IMR-90 (cell line): ENCODE data around the gene LDHAL6B. TPM values are rescaled to one million over a fixed set of nuclear protein-coding genes. Genes with fewer than 3 reads are reported as not detected.

ENCODE experiments used
- ATAC-seq: fragments of 200-7000 bp; cut with Tn5 transposase; 2 replicates; pipeline ENCODE4 v1.9.1; 2020; ENCODE audit warnings: low read depth, mild to moderate bottlenecking, moderate library complexity
- BruUV-seq: library from RNA; stranded (reverse); fragments of 400-500 nt; replicated peaks from 2 replicates; lab custom pipeline; 2021; lab: Mats Ljungman, UMichigan
- CTCF ChIA-PET: fragments of 300-600 bp; formaldehyde crosslinking; extraction: SDS; loops from one replicate; lab custom pipeline; 2021; ENCODE audit warnings: antibody characterized with exemption; lab: Yijun Ruan, JAX
- POLR2A ChIA-PET: fragments of 300-600 bp; sonication (Branson Sonifier 250); formaldehyde crosslinking; loops from one replicate; lab custom pipeline; 2022; ENCODE audit warnings: antibody characterized with exemption; ENCODE audit not compliant: unreplicated experiment; lab: Charles Lee
- DNase-seq: peaks from one replicate; pipeline ENCODE4 v3.0.0; 2013
- H2AFZ ChIP-seq: replicated peaks from 2 replicates; pipeline ENCODE3; 2013; ENCODE audit warnings: low read length, mild to moderate bottlenecking; ENCODE audit not compliant: poor library complexity
- H2AK5ac ChIP-seq: 2 replicates; pipeline ENCODE4 v1.6.1; 2013; ENCODE audit warnings: low read depth, low read length, inconsistent platforms
- H2AK9ac ChIP-seq: replicated peaks from 2 replicates; pipeline ENCODE3; 2013; ENCODE audit warnings: mild to moderate bottlenecking, low read depth, low read length, moderate library complexity; ENCODE audit not compliant: poor library complexity
- H2BK120ac ChIP-seq: 2 replicates; pipeline ENCODE4 v1.6.1; 2013; ENCODE audit warnings: low read depth, low read length, inconsistent platforms
- H2BK15ac ChIP-seq: 3 replicates; pipeline ENCODE4 v1.6.1; 2013; ENCODE audit warnings: low read depth, low read length, inconsistent platforms
- H2BK20ac ChIP-seq: 2 replicates; pipeline ENCODE4 v1.6.1; 2013; ENCODE audit warnings: low read depth, mild to moderate bottlenecking, inconsistent platforms, low read length, moderate library complexity
- H2BK5ac ChIP-seq: 2 replicates; pipeline ENCODE4 v1.6.1; 2013; ENCODE audit warnings: mild to moderate bottlenecking, low read depth, low read length, inconsistent platforms; ENCODE audit not compliant: poor library complexity, severe bottlenecking
- H3K14ac ChIP-seq: replicated peaks from 2 replicates; pipeline ENCODE4 v1.6.1; 2013; ENCODE audit warnings: low read depth, low read length, inconsistent platforms
- H3K18ac ChIP-seq: 2 replicates; pipeline ENCODE4 v1.6.1; 2013; ENCODE audit warnings: low read depth, low read length, control low read depth
- H3K23ac ChIP-seq: 2 replicates; pipeline ENCODE4 v1.6.1; 2013; ENCODE audit warnings: low read depth, low read length, inconsistent platforms
- H3K27ac ChIP-seq: 2 replicates; pipeline ENCODE4 v1.5.1; 2013; ENCODE audit warnings: mild to moderate bottlenecking, control low read depth, low read length; ENCODE audit not compliant: insufficient read depth
- H3K27me3 ChIP-seq: 2 replicates; pipeline ENCODE4 v1.6.1; 2013; ENCODE audit warnings: low read length; ENCODE audit not compliant: control insufficient read depth, insufficient read depth
- H3K36me3 ChIP-seq: 2 replicates; pipeline ENCODE4 v1.6.1; 2013; ENCODE audit warnings: low read length, mixed read lengths; ENCODE audit not compliant: control insufficient read depth, insufficient read depth
- H3K4ac ChIP-seq: 2 replicates; pipeline ENCODE4 v1.6.1; 2013; ENCODE audit warnings: low read depth, low read length, inconsistent platforms
- H3K4me1 ChIP-seq: 2 replicates; pipeline ENCODE4 v1.6.1; 2013; ENCODE audit warnings: low read length, mixed read lengths; ENCODE audit not compliant: control insufficient read depth, insufficient read depth
- H3K4me2 ChIP-seq: 2 replicates; pipeline ENCODE4 v1.6.1; 2013; ENCODE audit warnings: low read depth, mild to moderate bottlenecking, control low read depth, low read length, moderate library complexity
- H3K4me3 ChIP-seq: 2 replicates; pipeline ENCODE4 v1.5.1; 2013; ENCODE audit warnings: low read depth, mild to moderate bottlenecking, control low read depth, low read length, moderate library complexity; ENCODE audit not compliant: insufficient read depth
- H3K56ac ChIP-seq: 2 replicates; pipeline ENCODE4 v1.6.1; 2013; ENCODE audit warnings: low read length, inconsistent platforms; ENCODE audit not compliant: insufficient read depth; ENCODE audit errors: extremely low read depth
- H3K79me1 ChIP-seq, 2 experiments: 2 replicates each; pipeline ENCODE4 v1.6.1; 2013; ENCODE audit warnings: low read length in 2 of 2, inconsistent platforms in 1 of 2, low read depth in 1 of 2
- H3K9ac ChIP-seq: 2 replicates; pipeline ENCODE4 v1.6.1; 2013; ENCODE audit warnings: low read depth, low read length, control low read depth
- H3K9me1 ChIP-seq: 2 replicates; pipeline ENCODE4 v1.6.1; 2013; ENCODE audit warnings: low read length, inconsistent platforms; ENCODE audit not compliant: insufficient read depth
- H3K9me3 ChIP-seq: 2 replicates; pipeline ENCODE4 v1.6.1; 2013; ENCODE audit warnings: low read length; ENCODE audit not compliant: control insufficient read depth, insufficient read depth
- H4K20me1 ChIP-seq: 2 replicates; pipeline ENCODE4 v1.6.1; 2013; ENCODE audit warnings: low read length, inconsistent platforms; ENCODE audit not compliant: insufficient read depth
- H4K5ac ChIP-seq: 2 replicates; pipeline ENCODE4 v1.6.1; 2013; ENCODE audit warnings: mild to moderate bottlenecking, low read depth, low read length, control low read depth
- H4K8ac ChIP-seq, 2 experiments: 2 replicates each; pipeline ENCODE4 v1.6.1; 2013; ENCODE audit warnings: low read depth in 2 of 2, low read length in 2 of 2, control low read depth in 1 of 2, inconsistent platforms in 1 of 2
- H4K91ac ChIP-seq: 2 replicates; pipeline ENCODE4 v1.6.1; 2013; ENCODE audit warnings: low read depth, low read length, inconsistent platforms; ENCODE audit not compliant: insufficient read depth
- CHD1 ChIP-seq: IDR thresholded peaks from 2 replicates; pipeline ENCODE4 v1.6.1; 2012; ENCODE audit warnings: low read depth, low read length, improper control_type of control experiment
- MAZ ChIP-seq: IDR thresholded peaks from 2 replicates; pipeline ENCODE4 v1.6.1; 2012; ENCODE audit warnings: low read depth, mild to moderate bottlenecking, low read length, improper control_type of control experiment, moderate library complexity, borderline replicate concordance
- MXI1 ChIP-seq: IDR thresholded peaks from 2 replicates; pipeline ENCODE4 v1.6.1; 2012; ENCODE audit warnings: low read depth, mild to moderate bottlenecking, low read length, moderate library complexity, borderline replicate concordance
- POLR2A ChIP-seq: IDR thresholded peaks from 2 replicates; pipeline ENCODE4 v1.6.1; 2012; ENCODE audit warnings: mild to moderate bottlenecking, low read depth, low read length
- RAD21 ChIP-seq: IDR thresholded peaks from 2 replicates; pipeline ENCODE4 v1.6.1; 2012; ENCODE audit warnings: low read length, improper control_type of control experiment
- RFX5 ChIP-seq: IDR thresholded peaks from 2 replicates; pipeline ENCODE4 v1.8.0; 2012; ENCODE audit warnings: low read depth, mild to moderate bottlenecking, low read length, moderate library complexity
- SMC3 ChIP-seq: fragments of 150-350 bp; IDR thresholded peaks from 2 replicates; pipeline ENCODE4 v1.6.1; 2016; ENCODE audit warnings: low read depth, mild to moderate bottlenecking, antibody characterized with exemption, low read length, moderate library complexity
- WGBS, 2 experiments: methylation state at CpG; one replicate each; pipeline versions ENCODE4 v1.1.5 to v1.1.7; 2013; ENCODE audit warnings: missing lambda C conversion rate in 2 of 2; ENCODE audit not compliant: insufficient read length in 1 of 2; ENCODE audit errors: extremely low coverage in 2 of 2; 5-methylcytosine and 5-hydroxymethylcytosine counted together
- dilution Hi-C: fragments of 300-500 bp; cut with HindIII; formaldehyde crosslinking; loops from one replicate; pipeline ENCODE4 v1.14.3; 2018; ENCODE audit warnings: low sequenced_read_pairs; ENCODE audit not compliant: unreplicated experiment
- in situ Hi-C: fragments of 300-500 bp; cut with MboI; formaldehyde crosslinking; loops from 3 replicates; pipeline ENCODE4 v1.14.3; 2019; ENCODE audit warnings: low sequenced_read_pairs, inconsistent platforms, mixed read lengths
- intact Hi-C: fragments of 100-400 bp; cut with micrococcal nuclease; formaldehyde crosslinking; loops from 2 replicates; pipeline ENCODE4 v1.10.0; 2022
- polyA plus RNA-seq, 3 experiments: library from polyadenylated mRNA; depleted of rRNA; stranded (reverse); fragments of >200 nt; gene quantifications; 2 replicates each; pipeline ENCODE4 v1.2.3, GENCODE V29; 2012; ENCODE audit warnings: low replicate concordance in 1 of 3
- total RNA-seq: library from RNA; depleted of rRNA; stranded (reverse); fragments of >200 nt; gene quantifications from 2 replicates; pipeline ENCODE4 v1.2.3, GENCODE V29; 2012
- TF ChIP-seq, protein P1 (sequence below): conservative IDR thresholded peaks from 2 replicates; pipeline ENCODE4 v1.5.1; 2012; ENCODE audit warnings: mild to moderate bottlenecking, low read depth, low read length, improper control_type of control experiment

The LDHAL6B gene
- total and polyA plus RNA-seq, 2 of the 4 experiments (the other 2 are of a cell fraction): not detected

DNA sequence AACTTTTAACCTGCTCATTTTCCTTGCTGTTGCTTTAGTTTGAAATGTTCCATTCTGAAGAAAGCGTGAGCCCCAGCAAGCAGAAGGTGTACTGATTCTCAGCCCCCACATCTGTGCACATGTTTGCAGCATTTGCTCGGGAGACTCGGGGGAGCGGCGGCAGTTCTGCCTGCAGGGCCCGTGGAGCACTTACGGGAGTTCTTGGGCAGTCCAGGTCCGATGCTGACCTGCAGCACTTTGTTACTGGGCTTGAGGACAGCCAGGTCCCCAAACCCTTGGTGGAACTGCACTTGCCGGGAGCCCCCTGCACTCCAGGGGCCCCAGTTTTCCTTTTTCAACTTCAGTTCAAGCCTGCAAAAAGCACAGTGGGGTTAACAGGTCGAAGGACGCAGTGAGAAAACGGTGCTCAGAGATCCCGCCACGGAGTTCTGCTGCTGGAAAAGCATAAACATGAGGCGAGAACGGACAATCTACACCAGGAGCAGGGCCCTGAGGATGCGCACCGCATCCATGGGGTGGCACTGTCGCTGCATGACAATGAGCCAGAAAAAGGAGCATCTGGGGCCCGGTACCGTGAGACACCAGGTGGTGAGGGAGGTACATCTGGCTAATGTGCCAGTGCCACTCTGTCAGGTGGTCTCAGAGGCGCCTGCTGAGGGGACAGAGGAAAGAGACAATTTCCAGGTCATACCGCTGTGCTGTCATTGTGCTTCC is 45.6 kb upstream of the LDHAL6B start:
- H3K4me3 ChIP-seq: no peak overlapping the region
- in situ Hi-C loops (no loop called here), dilution Hi-C loops (no loop called here), intact Hi-C loops (loop anchor here (1.0 kb wide), 1 partner anchor 332 kb away; no protein-coding TSS in a partner anchor)
- no peak overlapping the region for H3K56ac ChIP-seq
- no peak overlapping the region for H3K23ac ChIP-seq
- no peak overlapping the region for H2BK15ac ChIP-seq
- CTCF ChIA-PET: interaction anchor here (0.7 to 1.1 kb wide), 2 partner anchors 14 to 369 kb away, joined by 3 read pairs; no protein-coding TSS in a partner anchor
- H3K9ac ChIP-seq: no peak overlapping the region
- peaks cover 5% of the 10 kb centered on the region for H3K4me1 ChIP-seq
- peak overlapping the region; percentile 47 for H2AK9ac ChIP-seq
- H3K9me1 ChIP-seq: no peaks in the 10 kb centered on the region
- H3K4me2 ChIP-seq: no peak overlapping the region
- H3K27ac ChIP-seq: no peak overlapping the region
- 71% methylated on average over 19 of the region's 23 CpGs; no CpG with 5 or more reads in 1 of the 2 experiments for WGBS, 2 experiments
- peak; percentile 56 for ATAC-seq
- peak overlapping the region; percentile 1 for H2AFZ ChIP-seq
- no peak overlapping the region for H3K4ac ChIP-seq
- no peak overlapping the region for H4K91ac ChIP-seq
- no peak overlapping the region; the same call in 1 of the 2 replicates for H2BK120ac ChIP-seq
- no peak overlapping the region for H3K14ac ChIP-seq
- peak; percentile 20 for DNase-seq
- no peaks in the 10 kb centered on the region for H4K20me1 ChIP-seq
- no peaks in the 10 kb centered on the region for H3K9me3 ChIP-seq
- BruUV-seq: no TSS peak
- no peak overlapping the region for H4K8ac ChIP-seq
- H2BK5ac ChIP-seq: no peak overlapping the region
- POLR2A ChIA-PET: no interaction called here
- no peak for TF ChIP-seq RFX5
- no peak for TF ChIP-seq POLR2A
- peak; percentile 70 for TF ChIP-seq RAD21
- TF ChIP-seq SMC3: peak; percentile 56
- TF ChIP-seq, protein P1, sequence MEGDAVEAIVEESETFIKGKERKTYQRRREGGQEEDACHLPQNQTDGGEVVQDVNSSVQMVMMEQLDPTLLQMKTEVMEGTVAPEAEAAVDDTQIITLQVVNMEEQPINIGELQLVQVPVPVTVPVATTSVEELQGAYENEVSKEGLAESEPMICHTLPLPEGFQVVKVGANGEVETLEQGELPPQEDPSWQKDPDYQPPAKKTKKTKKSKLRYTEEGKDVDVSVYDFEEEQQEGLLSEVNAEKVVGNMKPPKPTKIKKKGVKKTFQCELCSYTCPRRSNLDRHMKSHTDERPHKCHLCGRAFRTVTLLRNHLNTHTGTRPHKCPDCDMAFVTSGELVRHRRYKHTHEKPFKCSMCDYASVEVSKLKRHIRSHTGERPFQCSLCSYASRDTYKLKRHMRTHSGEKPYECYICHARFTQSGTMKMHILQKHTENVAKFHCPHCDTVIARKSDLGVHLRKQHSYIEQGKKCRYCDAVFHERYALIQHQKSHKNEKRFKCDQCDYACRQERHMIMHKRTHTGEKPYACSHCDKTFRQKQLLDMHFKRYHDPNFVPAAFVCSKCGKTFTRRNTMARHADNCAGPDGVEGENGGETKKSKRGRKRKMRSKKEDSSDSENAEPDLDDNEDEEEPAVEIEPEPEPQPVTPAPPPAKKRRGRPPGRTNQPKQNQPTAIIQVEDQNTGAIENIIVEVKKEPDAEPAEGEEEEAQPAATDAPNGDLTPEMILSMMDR: peak; percentile 53
- TF ChIP-seq MAZ: no peak
- no peak for TF ChIP-seq MXI1
- TF ChIP-seq CHD1: no peak
- H3K18ac ChIP-seq: no peak overlapping the region
- H3K79me1 ChIP-seq: peaks cover 0 to 6% of the 10 kb centered on the region in 2 experiments; a peak in 1 of 4 replicates
- H3K27me3 ChIP-seq: no peaks in the 10 kb centered on the region
- H2BK20ac ChIP-seq: no peak overlapping the region
- no peak overlapping the region for H2AK5ac ChIP-seq
- peaks cover 24% of the 10 kb centered on the region for H3K36me3 ChIP-seq
- no peak overlapping the region for H4K5ac ChIP-seq
